ENCODE results near the gene HIVEP3. TPM values are rescaled to one million over a fixed set of nuclear protein-coding genes. Genes with fewer than 3 reads are reported as not detected.

The HIVEP3 gene
- total RNA-seq, 1 donor from 2014 or later, result 8.9 TPM

- H3K79me2 ChIP-seq (ENCODE audit: insufficient read depth, low read length), result peaks cover 4% of the 10 kb centered on the region
- TF ChIP-seq CTCF (IDR thresholded peaks at IDR 0.05; ENCODE audit: insufficient read depth, low read depth, low read length), result no peak
- TF ChIP-seq EZH2 (IDR thresholded peaks at IDR 0.05; ENCODE audit: insufficient read depth, low read length), result no peak
- no peak overlapping the region for H3K4me3 ChIP-seq (ENCODE audit: insufficient read depth, low read depth, low read length)
- H3K27me3 ChIP-seq (ENCODE audit: insufficient read depth, low read length), result no peaks in the 10 kb centered on the region
- H3K9ac ChIP-seq (ENCODE audit: low read length), result no peak overlapping the region
- peaks cover 3% of the 10 kb centered on the region for H3K4me1 ChIP-seq (ENCODE audit: insufficient read depth, low read length)
- H2AFZ ChIP-seq (ENCODE audit: low read depth, low read length), result no peak overlapping the region
- H3K4me3 Mint-ChIP-seq (ENCODE audit: unreplicated experiment), result no peak overlapping the region
- H3K9me3 Mint-ChIP-seq (ENCODE audit: unreplicated experiment), result peaks cover 6% of the 10 kb centered on the region
- H3K4me2 ChIP-seq (ENCODE audit: low read length), result no peak overlapping the region
- no peaks in the 10 kb centered on the region for H3K36me3 ChIP-seq (ENCODE audit: insufficient read depth, low read length)
- peaks cover 4% of the 10 kb centered on the region for H3K4me1 Mint-ChIP-seq (ENCODE audit: low read depth, unreplicated experiment)
- no peaks in the 10 kb centered on the region for H3K9me3 ChIP-seq (ENCODE audit: insufficient read depth, low read depth, low read length)
- H3K36me3 Mint-ChIP-seq (ENCODE audit: low read depth, unreplicated experiment), result peaks cover 2% of the 10 kb centered on the region
- no peak for FAIRE-seq
- no peaks in the 10 kb centered on the region for H4K20me1 ChIP-seq (ENCODE audit: insufficient read depth, low read length)
- peaks cover 41% of the 10 kb centered on the region for H3K27me3 Mint-ChIP-seq (ENCODE audit: low read depth, unreplicated experiment)
- DNase-seq (ENCODE audit: low read depth), result peak; percentile 27
- H3K27ac Mint-ChIP-seq (ENCODE audit: unreplicated experiment), result no peak overlapping the region
- no peak overlapping the region for H3K27ac ChIP-seq (ENCODE audit: low read depth, low read length)
Measured at GRCh38 chr1:41766546-41766945, 152.2 kb downstream of the HIVEP3 start.

- H3K27ac Mint-ChIP-seq (ENCODE audit: unreplicated experiment), result no peak overlapping the region
- H3K9ac ChIP-seq (ENCODE audit: low read length), result no peak overlapping the region
Measured at GRCh38 chr1:41766041-41766440, 152.7 kb downstream of the HIVEP3 start.

More at GRCh38 chr1:41766041-41766440, 152.7 kb downstream of the HIVEP3 start:
- Histone ChIP-seq H3K27ac (ENCODE audit: low read depth, low read length) (no peak overlapping the region), H3K27me3 (ENCODE audit: insufficient read depth, low read length) (no peaks in the 10 kb centered on the region), H3K36me3 (ENCODE audit: insufficient read depth, low read length) (no peaks in the 10 kb centered on the region), H3K4me1 (ENCODE audit: insufficient read depth, low read length) (peaks cover under 1% of the 10 kb centered on the region), H3K4me2 (ENCODE audit: low read length) (no peak overlapping the region), H4K20me1 (ENCODE audit: insufficient read depth, low read length) (no peaks in the 10 kb centered on the region), H3K79me2 (ENCODE audit: insufficient read depth, low read length) (peaks cover 8% of the 10 kb centered on the region), H2AFZ (ENCODE audit: low read depth, low read length) (no peak overlapping the region), H3K9me3 (ENCODE audit: insufficient read depth, low read depth, low read length) (no peaks in the 10 kb centered on the region), H3K4me3 (ENCODE audit: insufficient read depth, low read depth, low read length) (no peak overlapping the region)
- peak; percentile 17 for FAIRE-seq
- DNase-seq (ENCODE audit: low read depth), result no peak
- Mint-ChIP-seq H3K4me1 (ENCODE audit: low read depth, unreplicated experiment) (no peaks in the 10 kb centered on the region), H3K27me3 (ENCODE audit: low read depth, unreplicated experiment) (peaks cover 41% of the 10 kb centered on the region), H3K36me3 (ENCODE audit: low read depth, unreplicated experiment) (peaks cover 2% of the 10 kb centered on the region), H3K4me3 (ENCODE audit: unreplicated experiment) (no peak overlapping the region), H3K9me3 (ENCODE audit: unreplicated experiment) (peaks cover 6% of the 10 kb centered on the region)
- TF ChIP-seq CTCF (IDR thresholded peaks at IDR 0.05; ENCODE audit: insufficient read depth, low read depth, low read length), result no peak
- TF ChIP-seq EZH2 (IDR thresholded peaks at IDR 0.05; ENCODE audit: insufficient read depth, low read length), result no peak

All from astrocyte (in vitro differentiated cells and primary cell).